ENCODE measurements around the gene ANGPTL2.
A peak's percentile ranks its signal among the peaks of the same experiment; 100 is the strongest.

The ANGPTL2 gene

DNA sequence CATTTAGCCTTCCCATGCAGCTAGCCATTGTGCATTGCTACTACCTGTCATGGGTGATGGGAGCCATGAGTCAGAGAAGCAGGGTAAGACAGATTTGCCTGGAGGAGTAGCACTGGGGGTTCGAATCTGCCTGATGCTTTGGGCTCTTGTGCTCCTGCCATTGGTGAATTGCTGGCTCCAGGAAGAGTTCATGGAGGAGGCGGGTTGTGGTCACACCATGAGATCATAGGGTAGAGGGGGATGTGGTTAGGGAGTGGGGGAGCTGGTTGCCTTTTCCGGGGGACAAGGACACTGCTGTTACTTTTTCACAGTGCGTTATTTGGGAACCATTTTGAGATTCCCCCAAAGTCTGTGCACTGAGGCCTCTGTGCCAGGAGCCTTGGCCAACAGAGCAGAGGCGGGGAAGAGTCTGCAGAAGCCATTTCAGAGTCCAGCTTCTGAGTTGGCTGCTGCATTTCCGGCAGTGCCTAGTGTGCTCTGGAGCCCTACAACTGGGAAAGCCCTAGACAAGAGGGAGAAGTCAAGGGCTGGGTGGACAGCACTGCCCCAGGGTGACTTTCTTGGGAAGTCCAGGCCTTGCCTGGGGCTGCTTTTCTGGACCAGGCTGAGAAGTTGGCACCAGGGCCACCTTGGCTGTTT lies 6.2 kb downstream of the ANGPTL2 start:
- no peak for DNase-seq

DNA sequence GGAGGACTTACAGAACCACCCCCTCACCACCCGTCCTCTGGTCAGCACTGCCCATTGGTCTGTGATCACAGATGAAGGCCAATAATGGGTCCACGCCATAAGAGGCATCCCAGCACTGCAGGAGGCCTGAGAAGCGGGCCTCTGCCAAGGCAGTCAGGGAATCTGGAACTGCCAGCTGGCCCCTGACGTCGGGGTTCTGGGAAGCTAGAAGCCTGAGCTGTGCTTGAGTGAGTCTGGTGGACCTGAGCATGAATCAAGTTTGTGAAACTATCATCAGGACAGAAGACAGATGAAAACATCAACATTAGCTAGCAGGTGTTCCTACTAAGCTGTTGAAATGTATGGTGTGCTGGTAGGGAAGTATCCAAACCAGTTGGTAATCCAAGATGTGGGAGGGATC lies 7.8 kb downstream of the ANGPTL2 start:
- DNase-seq = no peak

DNA sequence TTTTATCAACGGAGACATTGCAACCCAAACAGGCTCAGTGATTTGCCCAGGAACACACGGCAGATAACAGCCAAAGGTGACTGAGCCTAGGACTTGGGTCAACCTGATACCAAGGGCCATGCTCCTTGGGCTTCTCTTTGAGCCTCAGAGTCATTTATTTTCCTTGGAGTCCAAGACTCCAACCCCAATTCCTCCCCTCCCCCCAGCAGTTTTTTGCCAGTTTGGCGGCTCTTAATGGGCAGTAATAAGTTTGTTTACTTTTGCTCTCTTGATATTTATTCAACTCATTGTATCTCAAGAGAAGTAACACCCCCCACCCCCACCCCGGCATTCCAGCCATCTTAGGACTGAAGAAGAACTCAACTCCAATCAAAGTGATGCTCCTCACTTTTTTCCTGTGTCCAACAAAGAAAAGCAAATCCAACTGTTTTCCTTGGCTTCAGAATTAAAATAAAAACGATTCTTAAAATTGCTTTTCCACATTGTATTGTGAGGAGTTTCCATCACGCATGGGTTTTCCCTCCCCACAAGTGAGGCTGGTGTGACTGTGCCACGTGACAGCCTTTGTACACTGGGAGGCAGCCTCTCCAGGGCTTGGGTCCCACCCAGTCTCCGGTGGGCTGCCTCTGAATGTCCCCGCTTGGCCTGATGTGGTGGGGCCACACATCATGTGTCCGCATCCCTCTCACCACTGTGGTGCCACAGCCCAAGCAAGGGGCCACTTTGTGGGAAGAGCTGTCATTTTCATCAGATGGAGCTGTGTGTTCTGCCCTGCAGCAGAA lies 9.1 kb downstream of the ANGPTL2 start:
- no peak for DNase-seq

DNA sequence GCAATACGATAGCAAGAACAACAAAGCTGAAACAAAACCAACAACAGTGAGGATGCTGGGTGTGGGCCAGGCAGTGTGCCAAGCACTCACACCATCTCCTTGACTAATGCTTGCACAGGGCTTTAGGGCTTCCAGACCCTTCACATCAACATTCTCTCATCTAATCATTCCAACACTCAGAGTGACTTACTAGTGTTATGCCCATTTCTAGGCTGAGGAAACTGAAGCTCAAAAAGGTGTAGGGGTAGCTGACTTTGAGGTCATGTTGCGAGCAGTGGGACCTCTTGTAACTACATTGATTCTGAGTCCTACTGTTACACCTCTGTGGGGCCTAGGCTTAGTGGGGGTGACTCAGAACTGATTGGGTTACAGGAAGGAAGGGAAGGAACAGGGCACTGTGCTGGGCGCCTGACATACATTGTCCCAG lies 9.7 kb downstream of the ANGPTL2 start:
- no peak for DNase-seq

DNA sequence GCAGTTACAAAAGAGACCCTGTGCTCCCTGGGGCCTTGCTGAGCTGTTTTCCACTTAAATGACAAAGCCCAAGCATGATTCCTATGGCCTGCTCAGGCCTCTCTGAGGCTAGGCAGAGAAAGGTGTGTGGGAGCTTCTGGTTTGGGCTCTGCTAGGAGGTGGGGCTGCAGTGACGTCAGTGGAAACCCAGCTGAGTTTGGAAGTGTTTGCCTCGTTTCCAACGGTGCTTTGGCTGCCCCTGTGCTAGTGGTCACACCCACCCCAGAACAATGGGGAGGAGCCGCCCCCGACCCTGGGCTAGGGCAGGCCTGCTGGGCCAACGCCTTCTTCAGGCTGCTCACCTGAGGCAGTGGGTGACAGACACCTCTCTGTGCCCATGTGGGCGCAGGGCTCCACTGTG lies 10.4 kb downstream of the ANGPTL2 start:
- DNase-seq = peak; percentile 49

DNA sequence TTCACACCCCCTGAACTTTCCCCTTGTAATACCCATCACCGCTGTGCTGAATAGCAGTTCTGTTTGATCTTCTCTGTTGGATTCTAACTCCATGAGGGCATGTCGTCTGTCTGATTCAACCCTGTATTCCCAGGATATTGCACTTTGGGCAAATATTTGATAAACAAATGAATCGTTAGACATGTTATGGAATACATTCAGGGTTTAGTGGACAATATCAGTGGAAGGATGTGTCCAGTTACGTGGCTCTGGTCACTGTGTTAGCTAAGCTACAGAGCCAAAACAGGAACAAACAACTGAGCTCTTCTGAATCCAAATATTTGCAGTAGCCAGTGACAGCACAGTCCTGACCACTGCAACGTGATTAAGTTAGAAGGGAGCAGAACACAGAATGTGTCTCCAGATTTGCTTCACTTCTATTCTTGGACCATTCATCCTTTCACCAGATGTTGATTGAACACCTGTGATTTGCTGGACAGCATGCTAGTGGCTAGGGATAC lies 13.2 kb downstream of the ANGPTL2 start:
- DNase-seq = no peak

DNA sequence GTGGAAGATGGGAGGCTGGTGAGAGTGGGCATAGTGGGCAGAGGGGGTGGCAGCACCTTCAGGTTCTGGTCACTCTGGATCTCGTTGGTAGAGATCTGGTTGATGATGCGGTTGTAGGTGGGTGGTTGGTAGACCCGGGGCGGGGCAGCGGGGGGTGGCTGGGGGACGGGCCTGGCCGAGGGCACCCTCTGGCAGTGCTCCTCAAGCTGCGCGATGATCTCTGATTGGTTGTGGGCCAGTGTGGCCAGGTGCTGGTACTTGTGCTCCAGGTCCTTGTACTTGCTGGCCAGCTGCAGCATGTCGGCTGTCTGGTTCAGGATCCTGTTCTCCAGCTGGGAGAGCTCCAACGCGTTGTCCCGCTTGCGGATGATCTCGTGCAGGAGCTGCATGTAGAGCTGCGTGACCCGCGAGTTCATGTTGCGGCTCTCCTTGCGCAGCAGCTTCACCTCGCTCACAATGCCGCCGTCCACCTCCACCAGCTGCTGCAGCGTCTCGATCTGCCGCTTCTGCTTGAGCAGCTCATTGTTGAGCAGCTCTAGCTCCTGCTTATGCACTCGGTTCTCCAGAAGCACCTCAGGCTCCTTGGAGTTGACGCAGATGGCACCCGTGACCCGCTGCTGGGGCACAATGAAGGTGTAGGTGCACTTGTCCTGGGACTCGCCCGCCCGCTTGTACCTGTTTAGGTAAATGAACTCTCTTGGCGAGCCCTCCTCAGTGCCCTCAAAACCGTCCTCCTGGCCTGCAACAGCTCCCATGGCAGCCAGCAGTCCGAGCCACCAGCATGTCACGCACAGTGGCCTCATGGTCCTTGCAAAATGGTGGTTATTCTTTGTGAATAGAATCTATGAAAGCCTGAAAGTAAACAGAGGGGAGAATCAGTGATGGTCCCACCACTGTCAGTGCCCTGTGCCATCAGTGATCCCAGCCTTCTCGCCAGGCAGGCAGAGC lies 14.2 kb downstream of the ANGPTL2 start:
- no peak for DNase-seq

DNA sequence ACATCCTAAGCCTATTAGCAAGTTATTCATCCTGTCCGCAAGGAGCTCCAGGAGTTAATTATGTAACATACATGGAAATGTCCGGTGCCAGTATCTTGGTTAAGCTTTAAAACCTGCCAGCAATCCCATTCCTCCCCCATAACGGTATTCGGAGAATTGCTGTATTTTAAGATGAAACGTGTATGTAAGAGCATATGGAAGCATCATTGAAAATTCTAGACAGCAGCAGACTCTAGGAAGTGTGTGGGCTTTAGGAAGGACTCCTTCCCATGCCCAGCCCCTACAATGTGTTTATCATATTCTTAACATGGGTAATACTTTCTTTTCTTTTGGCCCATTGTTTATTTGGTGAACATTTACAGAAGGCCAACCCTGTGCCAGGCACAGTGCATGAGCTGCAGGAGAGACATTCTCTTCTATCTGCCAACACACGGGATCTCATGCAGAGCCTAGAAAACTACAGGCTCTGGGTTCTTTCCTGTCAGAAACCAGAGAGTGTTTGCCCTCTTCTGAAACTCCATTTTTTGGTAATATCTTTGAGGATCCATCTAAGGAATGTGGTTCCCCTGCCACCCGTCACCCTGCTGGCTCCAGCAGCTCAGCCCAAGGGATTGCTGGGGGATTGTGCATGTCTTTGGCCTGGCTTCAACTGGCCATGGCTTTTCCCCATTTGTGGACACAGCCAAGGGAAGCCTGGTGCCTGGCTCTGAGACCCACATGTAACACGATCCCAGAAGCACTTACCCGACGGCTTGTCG lies 15.1 kb downstream of the ANGPTL2 start:
- no peak for DNase-seq

DNA sequence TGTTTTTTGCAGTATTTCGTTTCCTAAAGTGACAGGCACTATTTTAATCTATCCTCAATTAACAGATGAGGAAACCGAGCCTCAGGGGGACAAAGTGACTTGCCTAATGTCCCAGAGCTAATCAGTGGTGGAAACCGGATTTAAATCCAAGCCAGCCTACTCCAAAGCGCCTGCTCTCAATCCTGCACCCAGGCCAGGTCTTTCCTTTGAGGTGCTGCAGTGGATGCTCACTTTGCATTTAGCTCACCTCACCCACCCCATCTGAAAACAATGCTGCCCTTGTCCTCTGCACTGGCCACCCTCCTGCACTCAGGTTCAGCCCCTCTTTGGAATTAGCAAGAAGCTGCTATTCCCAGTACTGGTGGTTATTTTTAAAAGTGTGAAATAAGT lies 16.0 kb downstream of the ANGPTL2 start:
- DNase-seq = no peak

DNA sequence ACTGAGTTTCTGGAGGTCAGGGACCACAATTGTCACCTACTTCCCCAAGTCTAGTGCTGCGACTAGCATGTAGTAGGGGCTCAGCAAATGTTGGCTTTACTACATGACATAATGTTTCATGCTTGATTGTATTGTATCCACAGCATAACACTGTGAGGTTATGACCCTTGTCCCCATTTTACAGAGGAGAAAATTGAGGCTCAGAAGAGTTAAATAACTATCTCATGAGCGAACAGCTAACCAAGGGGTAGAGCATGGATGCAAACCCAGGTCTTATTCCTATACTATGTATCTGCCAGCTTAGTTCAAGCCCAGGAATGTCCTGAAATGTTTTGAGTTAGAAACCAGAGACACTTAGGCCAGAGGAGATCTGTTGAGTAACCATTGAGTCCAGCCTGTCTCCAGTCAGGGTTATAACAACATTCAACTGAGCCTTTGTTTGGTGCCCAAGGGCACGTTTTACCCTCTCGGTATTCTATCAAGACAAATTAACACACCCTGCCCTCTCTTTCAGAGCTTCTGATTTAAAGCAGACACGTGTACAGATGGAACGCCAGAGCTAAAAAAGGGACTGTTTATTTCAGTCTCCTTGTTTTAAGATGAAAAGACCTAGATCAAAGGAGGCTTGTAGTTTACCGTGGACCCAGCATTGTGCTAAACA lies 16.5 kb downstream of the ANGPTL2 start:
- no peak for DNase-seq

DNA sequence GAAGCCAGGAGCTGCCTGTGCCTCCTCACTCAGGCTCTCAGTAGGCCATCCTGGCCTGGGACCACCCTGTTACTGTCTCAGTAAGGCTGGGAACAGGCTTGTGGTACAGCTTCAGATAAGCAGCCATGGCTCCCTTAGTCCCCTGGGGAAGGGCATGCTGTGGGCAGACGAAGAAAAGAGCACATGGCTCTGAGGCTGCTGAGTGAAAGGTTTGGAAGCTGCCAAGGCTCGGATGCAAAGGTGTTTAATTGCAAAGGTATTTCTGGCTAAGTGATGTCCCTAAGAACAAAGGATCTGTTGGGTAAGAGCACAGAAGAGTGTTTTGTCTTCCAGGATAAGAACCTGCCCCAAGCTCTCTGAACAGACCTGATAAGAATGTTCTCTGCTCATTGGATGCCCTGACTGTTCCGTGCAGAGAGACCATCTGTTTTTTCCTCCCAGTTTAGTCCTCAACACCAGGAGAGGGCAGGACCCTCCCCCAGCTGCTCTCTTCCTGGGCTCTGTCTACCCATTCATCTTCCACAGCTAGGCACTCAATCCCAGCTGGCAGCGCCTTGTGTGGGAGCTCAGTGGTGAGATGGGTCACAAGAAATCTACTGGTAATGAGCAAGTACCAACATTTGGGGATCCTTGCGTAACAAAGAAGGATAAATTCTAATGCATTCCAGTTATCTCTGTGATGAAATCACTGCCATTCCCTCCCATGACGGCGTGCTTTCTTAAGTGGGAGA lies 17.7 kb downstream of the ANGPTL2 start:
- no peak for DNase-seq

DNA sequence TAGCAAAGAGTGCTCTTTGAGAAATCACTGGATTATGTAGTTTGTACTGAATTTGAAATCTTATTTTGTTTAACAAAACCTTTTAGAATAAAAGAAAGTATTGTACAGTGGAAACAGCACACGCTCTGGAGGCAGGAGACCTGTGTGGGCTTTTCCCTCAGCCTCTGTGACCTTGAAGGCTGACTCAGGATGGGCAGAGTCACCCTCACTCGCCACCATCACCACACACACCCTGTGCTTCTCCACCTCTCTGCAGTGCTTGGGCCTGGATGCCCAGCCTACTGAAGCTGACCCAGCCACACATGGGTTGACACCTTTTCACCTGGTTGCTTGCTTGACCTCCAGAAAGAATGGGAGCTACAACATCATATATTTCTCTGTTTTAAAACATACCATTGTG lies 19.6 kb downstream of the ANGPTL2 start:
- no peak for DNase-seq

DNA sequence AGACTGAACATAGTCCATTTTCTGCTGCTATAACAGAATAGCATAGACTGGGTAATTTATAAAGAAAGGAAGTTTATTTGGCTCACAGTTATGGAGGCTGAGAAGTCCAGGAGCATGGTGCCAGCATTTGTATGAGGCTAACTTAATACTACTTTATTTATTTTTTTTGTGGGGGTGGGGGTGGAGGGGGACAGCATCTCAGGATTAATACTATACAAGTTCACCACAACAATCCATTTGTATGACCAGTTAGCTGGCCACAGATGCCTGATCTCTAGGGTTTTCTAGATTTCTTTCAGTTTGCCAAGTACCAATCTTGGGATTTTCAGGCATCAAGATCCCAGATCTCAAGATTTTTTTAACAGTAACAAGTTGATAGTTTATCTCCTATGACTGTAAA lies 20.3 kb downstream of the ANGPTL2 start:
- DNase-seq = no peak

DNA sequence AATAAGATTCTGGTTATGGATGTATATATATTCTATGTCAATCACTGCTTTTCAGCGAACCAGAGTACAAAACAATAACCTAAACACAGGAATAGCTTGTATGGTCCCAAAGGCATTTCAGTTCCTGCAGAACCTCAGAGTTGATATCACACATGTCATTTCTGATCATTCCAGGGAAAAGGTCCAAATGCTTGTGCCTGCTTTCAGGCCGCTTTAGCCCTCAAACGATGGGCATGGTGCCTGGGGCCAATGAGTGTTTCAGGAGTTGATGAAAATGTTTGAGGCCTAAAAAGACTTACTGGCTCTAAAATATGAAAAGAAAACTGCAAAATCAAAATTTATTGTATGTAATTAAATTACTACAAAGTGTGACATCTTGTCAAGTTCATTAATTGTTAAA lies 22.8 kb downstream of the ANGPTL2 start:
- no peak for DNase-seq

DNA sequence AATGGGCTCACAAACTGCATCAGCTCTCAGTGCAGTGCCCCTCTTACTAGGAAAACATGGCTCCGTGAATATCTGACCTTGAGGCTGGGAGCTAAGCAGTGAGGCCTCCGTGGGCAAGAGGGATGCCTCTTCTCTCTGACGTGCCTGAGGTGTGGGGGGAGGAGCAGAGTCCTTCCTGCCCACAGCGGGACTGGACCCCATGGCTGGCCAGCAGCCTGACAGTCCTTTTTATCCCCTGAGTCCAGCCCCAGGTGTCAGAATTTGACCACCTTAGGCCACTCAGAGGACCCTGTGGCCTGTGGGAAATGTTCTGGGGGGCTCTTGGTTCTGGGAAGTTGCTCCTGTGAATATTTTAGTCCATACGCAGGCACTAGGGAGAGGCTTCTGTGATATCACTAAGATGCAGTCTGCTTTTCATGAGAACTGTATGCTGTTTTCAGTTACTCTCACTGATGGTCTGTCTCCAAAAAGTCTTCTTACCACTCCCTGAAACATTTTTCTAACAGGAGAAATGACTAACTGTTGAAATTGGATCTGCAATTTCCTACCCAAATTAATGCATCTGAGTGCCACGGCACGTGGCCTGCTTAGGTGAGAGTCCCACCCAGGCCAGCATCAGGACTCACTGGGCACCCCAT lies 23.4 kb downstream of the ANGPTL2 start:
- no peak for DNase-seq

DNA sequence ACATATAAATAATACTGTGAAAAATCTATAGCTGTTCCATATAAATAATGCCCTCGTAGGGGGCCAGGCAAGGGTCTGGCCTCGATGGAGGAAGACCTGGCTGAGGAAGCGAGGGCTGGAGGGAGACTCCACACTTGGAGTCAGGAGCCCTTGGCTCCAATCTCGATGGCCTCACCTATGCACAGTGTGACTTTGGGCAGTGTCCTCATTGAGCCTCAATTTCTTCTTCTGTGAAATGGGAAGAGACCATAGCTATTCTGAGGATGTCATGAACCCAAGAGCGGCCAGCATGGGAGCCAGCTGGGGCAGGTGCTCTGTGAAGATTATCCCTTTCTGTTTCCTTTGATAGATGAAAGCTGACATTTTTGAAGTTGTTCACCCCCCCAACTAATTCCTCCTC lies 24.8 kb downstream of the ANGPTL2 start:
- no peak for DNase-seq

DNA sequence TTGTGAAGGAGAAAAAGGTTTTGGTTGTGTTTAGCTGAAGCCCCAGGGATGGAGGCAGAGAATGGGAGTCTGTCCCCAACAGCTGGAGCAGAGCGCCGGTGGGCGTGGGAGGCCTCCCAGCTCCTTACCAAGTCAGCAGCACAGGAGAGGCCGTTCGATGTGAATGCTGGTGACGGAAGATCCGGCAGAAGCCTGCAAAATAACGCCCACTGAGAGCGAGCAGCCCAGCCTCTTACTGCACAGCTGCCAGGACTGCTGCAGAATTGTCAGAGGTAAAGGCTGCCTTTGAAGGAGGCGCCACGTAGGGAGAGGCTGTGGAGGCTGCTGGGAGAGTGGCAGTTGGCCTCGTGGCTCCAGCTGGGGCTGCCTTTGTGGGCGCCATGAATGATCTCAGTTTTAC lies 26.2 kb downstream of the ANGPTL2 start:
- no peak for DNase-seq

DNA sequence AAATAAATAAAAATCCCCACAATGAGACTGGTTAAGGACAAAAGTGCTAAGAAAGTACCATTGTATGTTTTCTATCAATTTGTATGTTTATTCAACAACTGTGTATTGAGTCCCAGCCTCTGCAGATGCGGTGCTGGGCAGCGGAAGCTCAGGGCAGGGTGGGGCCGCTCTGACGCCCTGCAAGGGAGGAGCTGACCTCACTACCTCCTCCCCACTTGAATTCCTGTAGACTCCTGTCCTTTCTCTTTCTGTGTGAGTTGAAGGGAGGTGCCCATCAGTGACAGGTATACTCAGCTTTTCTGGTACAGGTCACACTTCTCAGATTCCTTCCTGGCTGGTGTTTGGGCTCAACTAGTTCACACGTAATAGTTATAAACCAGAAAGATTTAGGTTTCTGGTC lies 27.0 kb downstream of the ANGPTL2 start:
- no peak for DNase-seq

DNA sequence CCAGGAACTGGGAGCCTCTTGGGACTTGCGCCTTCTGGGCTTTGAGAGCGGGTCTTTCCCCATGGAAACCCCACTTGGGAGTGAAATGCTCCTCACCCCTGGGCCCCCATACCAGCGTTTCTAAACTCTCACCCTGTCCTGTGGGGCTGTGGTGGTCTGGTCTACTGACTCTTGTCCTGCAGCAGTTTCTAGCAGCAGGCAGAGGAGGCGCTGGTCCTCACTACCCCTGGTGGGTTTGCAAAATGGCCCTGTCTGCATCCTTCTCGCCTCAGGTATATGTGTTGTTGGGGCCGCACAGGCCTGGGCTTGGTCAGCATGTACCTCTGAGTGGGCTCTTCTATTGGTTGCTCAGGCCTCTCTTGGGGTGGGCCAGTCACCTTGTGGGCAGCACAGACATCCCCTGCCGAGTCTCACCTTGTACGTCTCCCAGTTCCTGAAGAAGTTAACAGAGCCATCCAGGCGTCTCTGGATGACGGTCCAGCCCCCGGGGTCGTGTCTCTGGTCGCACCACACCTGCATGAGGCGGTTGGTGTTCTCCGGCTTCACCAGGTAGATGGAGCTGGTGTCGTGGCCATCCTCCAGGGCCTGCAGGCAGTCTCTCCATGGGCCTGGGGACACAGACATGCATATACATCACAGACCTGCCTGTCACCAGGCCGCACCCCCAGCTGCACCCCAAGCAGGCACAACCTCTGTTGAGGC lies 29.0 kb downstream of the ANGPTL2 start:
- no peak for DNase-seq

DNA sequence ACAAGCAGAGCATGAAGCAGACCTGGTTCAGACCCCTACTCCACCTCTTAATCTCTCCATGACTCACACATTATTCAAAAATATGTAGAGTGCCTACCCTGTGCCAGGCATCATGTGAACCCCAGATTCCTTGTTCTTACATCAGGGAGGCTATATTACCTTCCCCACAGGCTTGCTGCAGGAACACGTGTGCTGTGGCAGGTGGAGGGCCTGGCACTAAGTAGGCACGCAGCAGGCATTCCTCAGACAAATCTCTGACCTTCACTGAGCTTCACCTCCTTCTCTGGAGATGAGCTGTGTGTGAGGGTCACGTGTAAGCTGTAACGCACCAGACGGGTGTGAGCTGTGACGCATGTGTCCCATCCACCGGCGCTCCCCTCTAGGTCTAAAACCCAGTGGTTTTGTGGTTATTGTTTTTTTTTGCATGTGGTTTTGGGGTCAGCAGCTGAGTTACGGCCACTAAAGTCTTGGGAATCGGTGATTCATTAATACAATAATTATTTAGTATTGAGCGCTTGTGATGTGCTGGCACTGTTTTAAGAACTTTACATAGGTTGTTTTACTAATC lies 30.3 kb downstream of the ANGPTL2 start:
- DNase-seq = no peak
